GM06990 (cell line): ENCODE results near the gene LRRN4CL.
"Not testable (repeated sequence)": the region's sequence is repeated elsewhere in the genome, so short reads cannot be mapped to it uniquely, and the experiment has no call there.

Source experiments
- DNase-seq: peaks from one replicate; pipeline ENCODE4 v3.0.0-alpha.2; 2011; ENCODE audit not compliant: insufficient read length; ENCODE audit errors: extremely low read depth
- H3K27me3 ChIP-seq: replicated peaks from 2 replicates; pipeline ENCODE4 v1.6.0; 2011; ENCODE audit warnings: low read length; ENCODE audit not compliant: control insufficient read depth, insufficient read depth
- H3K36me3 ChIP-seq: 2 replicates; pipeline ENCODE4 v1.5.1; 2011; ENCODE audit warnings: low read length; ENCODE audit not compliant: control insufficient read depth, insufficient read depth
- H3K4me3 ChIP-seq: replicated peaks from 2 replicates; pipeline ENCODE4 v1.5.1; 2011; ENCODE audit warnings: low read depth, mild to moderate bottlenecking, control low read depth, low read length
- CTCF ChIP-seq: IDR thresholded peaks from 2 replicates; pipeline ENCODE4 v1.5.1; 2011; ENCODE audit warnings: low read length, control low read depth, mild to moderate bottlenecking, inconsistent platforms; ENCODE audit not compliant: insufficient read depth, poor library complexity, severe bottlenecking

LRRN4CL gene

DNA sequence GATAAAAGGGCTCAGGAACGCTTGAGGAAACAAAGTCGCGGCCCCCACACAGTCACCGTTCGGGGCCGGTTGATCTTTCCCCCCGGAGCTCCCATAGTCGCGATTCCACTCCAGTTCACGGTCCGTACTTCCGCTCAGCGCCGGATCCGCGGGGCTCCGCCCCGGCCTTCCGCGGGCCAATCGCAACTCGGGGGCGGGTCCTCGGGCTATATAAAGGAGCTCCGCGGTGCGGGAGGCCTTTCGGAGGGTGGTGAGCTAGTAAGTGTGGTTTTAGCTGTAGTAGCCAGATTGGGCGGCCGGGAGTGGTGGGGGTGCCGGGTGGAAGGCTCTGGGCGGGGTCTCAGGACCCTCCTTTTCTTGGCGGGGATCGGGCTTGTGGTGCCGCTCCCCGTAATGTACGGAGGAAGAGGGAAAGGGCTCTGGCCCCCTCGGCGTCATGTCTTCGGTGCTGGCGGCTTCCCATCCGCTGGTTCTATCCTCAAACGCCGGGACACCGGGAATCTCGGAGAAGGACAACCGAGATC is 24.2 kb downstream of the LRRN4CL start, which contains the start of the genes C11orf98 and CSKMT:
Gene C11orf98 (minus strand): TSS at position 136 of the 524 bp plus-strand sequence. CDS start 41 bp downstream, at position 95.
Gene CSKMT (plus strand): TSS at position 238 of the 524 bp plus-strand sequence. CDS start 568 bp downstream, outside the sequence.
- Histone ChIP-seq H3K36me3 (peaks cover 15% of the 10 kb centered on the region), H3K4me3 (peak within 1 kb of the TSS; percentile 78), H3K27me3 (no peaks in the 10 kb centered on the region)
- peak; percentile 96 for DNase-seq
- TF ChIP-seq CTCF: no peak

DNA sequence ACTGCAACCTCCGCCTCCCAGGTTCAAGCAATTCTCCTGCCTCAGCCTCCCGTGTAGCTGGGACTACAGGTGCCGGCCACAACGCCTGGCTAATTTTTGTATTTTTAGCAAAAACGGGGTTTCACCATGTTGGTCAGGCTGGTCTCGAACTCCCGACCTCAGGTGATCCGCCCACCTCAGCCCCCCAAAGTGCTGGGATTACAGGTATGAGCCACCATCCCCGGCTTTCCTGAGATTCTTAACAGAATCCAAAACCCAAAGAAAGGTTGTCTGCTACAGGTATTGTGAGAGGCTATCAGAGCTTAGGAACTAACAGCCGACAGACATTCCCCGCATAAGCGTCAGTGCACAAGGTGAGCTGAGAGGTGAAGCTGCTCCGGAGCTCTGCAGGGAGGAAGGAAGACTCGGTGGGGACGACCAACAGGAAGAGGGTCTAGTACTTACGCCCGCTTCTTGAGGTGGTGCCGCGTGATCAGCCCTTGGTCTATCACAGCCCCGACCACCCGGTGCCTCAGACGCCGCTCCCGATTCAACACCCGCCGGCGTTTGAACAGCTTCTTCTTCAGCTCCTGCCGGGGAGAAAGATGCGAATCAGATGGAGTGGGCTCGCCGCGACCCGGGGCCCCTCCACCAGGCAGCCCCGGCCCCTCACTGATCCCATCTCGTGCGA is 24.8 kb downstream of the LRRN4CL start:
- Histone ChIP-seq H3K4me3 (peak overlapping the region; percentile 78), H3K36me3 (peaks cover 15% of the 10 kb centered on the region), H3K27me3 (no peaks in the 10 kb centered on the region)
- TF ChIP-seq CTCF: no peak
- DNase-seq: no peak

DNA sequence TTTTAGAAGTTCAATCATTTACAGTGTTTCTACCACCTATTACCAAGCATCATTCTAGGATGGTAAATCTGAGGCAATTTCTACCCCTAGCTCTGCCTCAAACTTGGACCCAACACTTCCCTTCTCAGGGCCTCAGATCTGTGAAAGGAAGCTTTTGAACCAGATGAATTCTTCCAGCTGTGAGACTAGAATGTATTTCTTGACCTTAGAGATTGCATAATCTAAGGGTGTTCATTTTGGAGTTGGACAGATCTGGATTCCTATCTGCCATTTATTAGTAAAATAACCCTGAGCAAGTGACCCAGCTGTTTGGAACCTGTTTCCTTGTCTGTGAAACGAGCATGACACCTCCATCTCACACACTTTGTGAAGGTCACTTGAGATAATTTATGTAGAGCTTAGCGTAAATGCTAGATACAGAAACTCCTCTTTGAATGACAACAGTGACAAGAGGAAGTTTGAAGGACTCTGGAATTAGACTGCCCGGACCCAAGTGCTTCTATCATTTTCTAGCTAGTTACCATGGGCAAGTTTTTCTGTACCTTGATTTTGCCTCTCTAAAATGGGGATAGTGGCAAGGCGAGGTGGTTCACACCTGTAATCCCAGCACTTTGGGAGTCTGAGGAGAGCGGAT is 32.4 kb downstream of the LRRN4CL start:
- no peaks in the 10 kb centered on the region for H3K36me3 ChIP-seq
- TF ChIP-seq CTCF: no peak
- H3K4me3 ChIP-seq: no peak overlapping the region
- no peak for DNase-seq
- H3K27me3 ChIP-seq: no peaks in the 10 kb centered on the region

- Histone ChIP-seq H3K27me3 (no peaks in the 10 kb centered on the region), H3K4me3 (no peak overlapping the region), H3K36me3 (peaks cover 5% of the 10 kb centered on the region)
- no peak for TF ChIP-seq CTCF
- no peak for DNase-seq
Measured at GRCh38 chr11:62654297-62654696, 35.0 kb downstream of the LRRN4CL start.

DNA sequence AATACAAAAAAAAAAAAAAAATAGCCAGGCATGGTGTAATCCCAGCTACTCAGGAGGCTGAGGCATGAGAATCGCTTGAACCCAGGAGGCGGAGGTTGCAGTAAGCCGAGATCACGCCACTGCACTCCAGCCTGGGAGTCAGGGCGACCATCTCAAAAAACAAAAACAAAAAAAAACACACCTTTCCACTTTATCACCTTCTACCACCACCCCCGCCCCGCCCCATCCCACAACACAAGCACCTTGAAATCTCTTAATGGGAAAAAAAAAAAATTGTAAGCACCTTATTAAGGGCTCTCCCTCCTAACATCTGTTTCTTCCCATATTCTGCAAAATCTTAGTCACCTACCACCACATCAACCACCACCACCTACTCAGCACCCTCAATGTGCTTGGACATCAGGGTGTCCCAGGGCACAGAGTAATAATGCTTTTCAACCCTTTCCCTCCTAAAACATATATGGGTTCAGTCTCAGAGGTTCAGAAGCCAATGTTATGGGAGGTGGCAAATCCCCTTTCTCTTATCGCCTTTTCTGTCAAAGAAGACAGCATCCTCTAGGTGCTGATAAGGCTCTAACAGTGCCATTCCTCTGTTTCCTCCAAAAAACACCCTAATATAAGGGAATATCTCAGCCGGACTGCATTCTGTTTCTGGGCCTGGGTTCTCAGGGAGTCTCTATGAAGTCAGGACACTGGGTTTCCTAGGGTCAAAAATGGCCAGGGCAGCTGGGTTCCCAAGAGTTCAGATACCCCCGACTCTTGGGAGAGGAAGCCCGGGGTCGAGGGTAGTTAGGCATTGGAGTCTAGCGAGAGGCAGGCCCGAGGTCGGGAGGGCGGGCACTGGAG is 36.9 kb downstream of the LRRN4CL start:
- Histone ChIP-seq H3K36me3 (peaks cover 19% of the 10 kb centered on the region), H3K27me3 (no peaks in the 10 kb centered on the region), H3K4me3 (peak overlapping the region; percentile 98)
- no peak for DNase-seq
- no peak for TF ChIP-seq CTCF

DNA sequence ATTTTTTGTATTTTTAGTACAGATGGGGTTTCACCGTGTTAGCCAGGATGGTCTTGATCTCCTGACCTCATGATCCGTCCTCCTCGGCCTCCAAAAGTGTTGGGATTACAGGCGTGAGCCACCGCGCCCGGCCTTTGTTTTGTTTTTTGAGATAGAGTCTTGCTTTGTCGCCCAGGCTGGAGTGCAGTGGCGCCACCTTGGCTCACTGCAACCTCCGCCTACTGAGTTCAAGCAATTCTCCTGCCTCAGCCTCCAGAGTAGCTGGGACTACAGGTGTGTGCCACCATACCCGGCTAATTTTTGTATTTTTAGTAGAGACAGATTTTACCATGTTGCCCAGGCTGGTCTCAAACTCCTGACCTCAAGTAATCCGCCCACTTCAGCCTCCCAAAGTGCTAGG is 39.0 kb downstream of the LRRN4CL start:
- H3K36me3 ChIP-seq: peaks cover 19% of the 10 kb centered on the region
- H3K4me3 ChIP-seq, H3K27me3 ChIP-seq, DNase-seq: not testable (repeated sequence)
